HG02642 (cell line): ENCODE measurements around the gene SORL1-AS1.
A peak's percentile ranks its signal among the peaks of the same experiment; 100 is the strongest.

Experiments
- ATAC-seq: cut with Tn5 transposase; IDR thresholded peaks from one replicate; pipeline ENCODE4 v1.9.1; 2021; ENCODE audit warnings: mild to moderate bottlenecking; ENCODE audit not compliant: unreplicated experiment, poor library complexity

SORL1-AS1 gene

DNA sequence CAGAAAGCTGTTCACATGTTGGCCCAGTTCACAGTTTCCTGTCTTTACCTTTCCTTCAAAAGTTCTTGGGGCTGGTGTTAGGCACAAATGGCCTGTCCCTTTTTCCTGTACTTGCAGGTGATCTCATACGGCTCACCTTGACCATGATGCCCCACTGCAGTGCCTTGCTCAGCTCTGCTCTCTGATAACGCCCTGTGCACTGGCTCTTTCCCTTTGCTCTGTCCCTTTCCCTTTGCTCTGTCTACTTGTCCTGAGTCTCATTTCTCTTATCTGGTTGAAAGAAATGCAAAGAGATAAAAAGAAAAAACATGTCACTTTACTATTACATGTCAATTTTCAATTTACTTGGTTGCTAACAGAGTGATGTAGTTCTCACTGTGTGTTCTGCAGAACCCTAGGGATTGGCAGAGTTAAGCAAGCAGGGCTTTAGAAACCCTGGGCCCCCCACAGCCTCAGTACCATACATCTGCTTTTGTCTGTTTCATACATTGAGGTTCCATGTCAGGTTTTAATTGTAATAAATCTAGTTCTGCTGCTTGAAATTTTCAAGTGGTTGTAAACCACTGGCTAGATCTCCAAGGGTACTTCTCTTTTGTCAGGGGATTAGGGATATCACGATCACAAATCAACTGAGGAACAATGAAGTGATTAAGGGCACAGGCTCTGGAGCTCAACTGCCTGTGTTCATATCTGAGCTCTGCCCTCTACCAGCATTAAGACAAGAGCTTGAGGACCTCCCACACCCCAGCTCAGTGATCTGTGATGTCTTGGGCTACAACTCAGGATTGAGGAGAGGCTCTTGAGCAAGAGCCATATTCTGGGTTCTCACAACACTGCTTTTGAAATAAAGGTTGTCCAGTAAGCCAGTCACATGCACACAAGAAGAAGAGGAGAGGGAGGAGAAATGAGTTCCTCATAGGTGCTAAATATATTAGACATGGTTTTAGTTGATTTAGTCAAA, 16.9 kb downstream of the SORL1-AS1 start:
- ATAC-seq: no peak

GRCh38 chr11:121435132-121435531, 17.6 kb downstream of the SORL1-AS1 start:
- ATAC-seq: no peak

DNA sequence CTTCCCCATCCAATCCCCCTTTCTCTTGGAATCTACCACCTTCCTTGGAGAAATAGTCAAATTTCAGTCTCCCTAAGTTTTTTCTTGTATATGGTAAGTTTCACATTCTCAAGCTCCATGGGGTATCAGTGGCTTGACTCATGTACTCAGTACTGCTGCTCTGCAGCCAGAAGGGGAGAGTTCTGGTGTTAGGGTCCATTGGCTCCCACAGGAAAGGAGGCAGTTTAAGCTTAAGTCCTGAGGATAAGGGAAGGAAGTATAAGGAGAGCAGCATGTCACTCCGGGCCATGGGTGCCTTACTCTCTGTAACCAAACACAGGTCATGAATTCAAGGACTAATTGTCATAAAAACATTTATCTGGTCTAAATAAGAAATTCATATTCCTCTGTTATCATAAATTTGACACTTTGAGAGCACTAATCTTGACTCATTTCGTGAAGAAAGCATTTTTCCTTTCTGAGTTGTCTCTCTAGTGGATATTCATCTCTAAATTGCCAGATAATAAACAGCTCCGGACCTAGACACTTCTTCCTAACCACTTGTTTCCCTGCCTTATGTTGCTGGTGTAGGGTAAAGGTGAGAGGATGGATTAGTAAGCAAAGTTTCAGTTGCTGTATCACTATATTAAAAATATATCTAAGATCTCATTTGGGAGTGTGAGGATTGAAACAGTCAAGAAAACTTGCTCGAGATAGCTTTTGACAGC, 20.8 kb downstream of the SORL1-AS1 start:
- no peak for ATAC-seq

- no peak for ATAC-seq
Observed at GRCh38 chr11:121429556-121429955, 23.2 kb downstream of the SORL1-AS1 start.

- ATAC-seq: no peak
Observed at GRCh38 chr11:121427400-121427744, 25.4 kb downstream of the SORL1-AS1 start.

DNA sequence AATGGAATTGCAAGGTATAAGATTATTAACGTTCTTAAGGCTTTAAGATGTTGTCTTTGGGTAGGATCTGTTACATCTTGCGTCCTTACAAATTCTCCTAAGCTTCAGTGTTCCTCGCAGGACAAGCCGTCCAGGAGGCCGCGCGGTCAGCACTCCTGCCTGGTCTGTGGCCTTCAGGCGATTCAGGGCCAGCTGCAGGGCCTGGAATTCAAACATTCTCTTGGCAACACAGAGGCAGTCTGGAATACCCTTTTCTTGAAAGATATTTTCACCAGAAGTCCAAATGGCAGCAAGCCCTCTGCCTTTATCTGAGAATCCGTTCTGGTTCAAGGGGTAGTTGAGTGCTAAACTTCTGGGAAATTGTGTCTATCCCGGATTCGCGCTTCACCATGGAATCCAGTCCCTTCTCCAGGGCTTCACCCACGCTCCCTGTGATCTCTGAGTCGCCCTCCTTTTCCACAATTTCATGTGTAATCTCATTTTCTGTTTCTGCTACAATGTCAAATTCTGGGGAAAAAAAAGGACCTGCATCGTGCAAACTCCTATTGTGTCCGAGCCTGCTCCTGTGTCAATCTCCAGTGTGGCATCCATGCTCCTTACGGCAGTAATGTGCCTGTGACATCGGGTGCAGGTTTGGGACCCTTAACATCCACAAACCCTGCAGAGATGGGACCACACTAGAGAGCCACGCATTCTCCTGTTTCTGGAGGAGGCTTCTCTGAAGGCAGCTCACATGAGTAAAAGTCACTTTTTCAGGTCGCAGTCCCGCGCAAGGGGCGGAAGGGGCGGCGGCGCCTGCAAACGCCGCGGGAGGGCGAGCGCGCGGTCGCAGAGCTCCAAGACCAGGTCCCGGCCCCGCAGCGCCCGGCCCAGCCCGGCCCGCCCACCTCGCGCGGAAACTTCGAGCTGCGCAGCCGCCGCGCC, 26.0 kb downstream of the SORL1-AS1 start:
- peak; percentile 53 for ATAC-seq

- ATAC-seq: no peak
Observed at GRCh38 chr11:121425828-121426227, 26.9 kb downstream of the SORL1-AS1 start.

- ATAC-seq: no peak
Observed at GRCh38 chr11:121422675-121423074, 30.1 kb downstream of the SORL1-AS1 start.

DNA sequence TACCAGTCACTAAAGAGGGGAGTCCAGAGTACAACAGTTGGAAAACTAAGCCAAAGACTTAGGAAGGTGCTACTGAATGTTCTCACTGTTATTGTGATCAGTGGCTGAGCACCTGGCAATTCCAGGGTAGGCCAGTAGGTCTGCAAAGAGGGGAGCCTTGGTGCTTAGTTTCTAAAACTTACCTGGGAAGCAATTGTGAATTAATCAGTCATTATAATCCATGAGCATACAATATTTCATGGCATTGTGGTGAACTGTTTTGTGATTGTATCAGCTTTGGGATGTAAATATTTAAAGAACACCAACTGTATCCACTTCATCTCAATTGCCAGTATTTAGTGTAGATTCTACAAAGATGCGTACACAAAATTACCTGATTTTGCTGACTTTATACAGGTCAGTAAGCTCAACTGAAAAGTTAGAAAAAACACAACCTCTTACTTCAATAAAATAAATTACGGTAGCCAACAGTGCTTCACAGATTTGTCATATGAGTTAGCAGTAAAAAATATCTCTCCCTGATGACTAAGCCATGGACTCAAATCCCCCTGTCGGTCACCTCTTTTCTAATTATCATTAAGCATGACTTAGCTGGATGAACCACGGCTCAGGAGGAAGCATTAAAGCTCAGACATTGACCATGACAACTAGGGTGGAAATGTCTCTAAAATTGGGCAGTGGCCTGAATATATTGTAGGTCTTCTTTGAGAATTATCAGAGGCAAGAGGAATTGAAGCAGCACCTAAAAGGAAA, 31.4 kb downstream of the SORL1-AS1 start:
- ATAC-seq: no peak

- no peak for ATAC-seq
Observed at GRCh38 chr11:121420398-121420797, 32.4 kb downstream of the SORL1-AS1 start.

DNA sequence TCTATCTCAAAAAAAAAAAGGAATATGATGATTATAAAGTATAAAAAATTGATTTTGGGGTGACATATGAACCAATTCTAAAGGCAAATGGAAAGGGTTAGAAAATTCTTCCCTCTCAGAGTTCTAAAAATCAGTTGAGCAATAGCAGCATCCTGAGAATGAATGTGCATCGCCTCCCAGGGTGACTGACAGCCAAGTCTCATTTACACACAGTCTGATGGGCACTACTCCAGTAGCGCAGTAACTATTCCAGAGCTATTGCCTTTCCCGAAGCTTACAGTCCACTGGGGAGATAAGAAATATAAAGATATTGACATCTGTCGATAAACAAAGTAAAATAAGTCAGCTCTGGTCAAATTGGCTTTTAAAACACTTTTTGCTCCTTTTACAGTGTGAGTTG, 32.9 kb downstream of the SORL1-AS1 start:
- no peak for ATAC-seq

GRCh38 chr11:121418625-121419114, 34.1 kb downstream of the SORL1-AS1 start:
- peak; percentile 51 for ATAC-seq

GRCh38 chr11:121417607-121418006, 35.2 kb downstream of the SORL1-AS1 start:
- ATAC-seq: no peak

DNA sequence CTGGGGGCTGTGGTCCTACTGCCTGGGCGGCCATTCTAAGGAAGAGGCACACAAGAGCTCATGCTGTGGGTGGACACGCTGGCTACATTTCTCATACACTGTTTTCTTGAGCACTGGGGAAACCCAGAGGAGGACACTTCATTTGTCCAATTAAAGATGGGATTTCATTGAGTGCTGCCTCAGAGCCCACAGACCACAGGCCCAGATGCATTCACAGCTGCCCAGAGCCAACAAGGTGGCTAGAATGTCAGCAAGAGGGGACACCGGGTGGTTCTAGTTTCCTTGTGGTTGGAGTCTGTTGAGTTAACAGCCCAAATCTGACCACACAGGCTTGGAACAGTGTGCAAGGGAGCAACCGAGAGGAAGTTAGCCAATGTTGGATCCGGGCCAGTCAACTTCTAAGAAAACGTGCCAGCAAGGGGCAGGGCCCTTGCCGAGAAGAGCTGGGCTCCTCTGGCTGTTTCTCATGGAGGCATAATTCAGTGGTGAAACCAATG, 35.7 kb downstream of the SORL1-AS1 start:
- ATAC-seq: peak; percentile 55

- ATAC-seq: no peak
Observed at GRCh38 chr11:121415856-121416255, 36.9 kb downstream of the SORL1-AS1 start.

DNA sequence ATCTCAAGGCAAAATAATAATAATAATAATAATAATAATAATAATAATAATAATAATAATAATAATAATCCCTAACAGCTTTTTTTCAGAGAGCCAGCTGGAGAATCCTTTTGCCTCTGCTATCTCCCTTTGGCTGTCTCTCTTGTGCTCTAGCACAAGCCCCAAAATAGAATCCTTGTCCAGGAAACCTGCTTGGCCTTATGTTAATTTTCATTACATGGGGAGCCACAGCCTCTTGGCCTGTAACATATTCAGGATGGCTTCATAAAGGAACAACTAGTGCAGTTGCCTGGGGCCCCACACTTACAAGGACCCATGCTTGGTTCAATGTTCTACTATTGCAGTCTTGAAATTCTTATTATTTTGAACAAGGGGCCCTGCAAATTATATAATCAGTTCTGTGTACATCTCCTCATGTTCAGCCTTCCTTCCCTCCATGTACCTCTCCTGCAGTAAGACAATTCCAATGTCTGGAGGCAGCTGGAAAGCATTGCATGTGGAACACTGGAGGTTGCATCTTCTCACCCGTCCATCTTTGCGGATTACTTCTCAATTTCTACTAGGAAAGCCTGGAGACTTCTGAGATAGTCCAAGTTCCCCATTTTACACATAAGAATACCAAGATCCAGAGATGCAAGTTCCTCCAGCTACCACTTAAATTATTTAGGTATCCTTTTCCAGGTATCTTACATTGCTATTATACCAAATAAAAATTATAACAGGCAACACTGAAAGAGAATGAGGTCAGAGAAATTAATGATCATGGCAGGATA, 38.4 kb downstream of the SORL1-AS1 start:
- no peak for ATAC-seq

DNA sequence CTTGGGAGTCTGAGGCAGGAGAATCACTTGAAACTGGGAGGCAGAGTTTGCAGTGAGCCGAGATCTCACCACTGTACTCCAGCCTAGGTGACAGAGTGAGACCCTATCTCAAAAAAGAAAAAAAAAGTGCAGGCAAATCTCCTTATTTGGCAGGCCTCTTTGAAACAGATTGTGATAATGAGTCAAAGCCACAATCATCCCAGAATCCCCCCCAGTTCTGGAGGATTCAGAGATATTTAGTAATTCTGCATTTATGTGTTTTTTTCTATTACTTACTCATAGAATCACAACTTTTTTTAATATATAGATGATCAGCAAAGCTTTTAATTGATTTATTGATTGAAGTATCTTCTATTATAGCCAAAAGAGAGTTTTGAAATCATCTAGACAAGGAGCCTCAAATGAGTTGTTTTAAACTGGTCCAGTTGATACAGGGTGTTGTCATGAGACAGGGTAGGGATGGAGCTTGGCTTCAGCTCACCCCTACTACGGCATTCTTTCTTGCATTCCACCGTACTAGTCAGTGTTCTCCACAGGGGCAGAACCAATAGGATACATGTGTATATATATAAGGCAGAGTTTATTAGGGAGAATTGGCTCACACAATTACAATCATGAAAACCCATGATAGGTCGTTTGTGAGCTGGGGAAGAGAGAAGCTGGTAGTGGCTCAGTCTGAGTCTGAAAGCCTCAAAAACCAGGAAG, 39.9 kb downstream of the SORL1-AS1 start:
- ATAC-seq: no peak

GRCh38 chr11:121412000-121412587, 40.7 kb downstream of the SORL1-AS1 start:
- no peak for ATAC-seq
